ENCODE data around the gene CHP1. TPM values are rescaled to one million over a fixed set of nuclear protein-coding genes. Genes with fewer than 3 reads are reported as not detected.
"Not testable (repeated sequence)": the region's sequence is repeated elsewhere in the genome, so short reads cannot be mapped to it uniquely, and the experiment has no call there.

CHP1 gene
- total RNA-seq = 71.6 TPM

- ATAC-seq (peak; percentile 100), DNase-seq (ENCODE audit: low spot score) (peak; percentile 98)
- intact Hi-C loops (cut with DNase I) = no loop called here
These were observed at the start of gene CHP1, which contains the start of gene EXD1 for GRCh38 chr15:41230650-41231421. Gene CHP1 (plus strand): TSS chr15:41231268. CDS start chr15:41231383, 115 bp downstream. Gene EXD1 (minus strand): TSS chr15:41230757. CDS start chr15:41226575, 4,182 bp downstream.

GRCh38 chr15:41182266-41182665 is 48.8 kb upstream of the CHP1 start:
- intact Hi-C loops (cut with DNase I) = loop anchor here (10.0 kb wide), 1 partner anchor 277 kb away; no protein-coding TSS in a partner anchor
- ATAC-seq = no peak
- DNase-seq (ENCODE audit: low spot score) = no peak

- DNase-seq (ENCODE audit: low spot score) = no peak
- ATAC-seq = no peak
- intact Hi-C loops (cut with DNase I) = loop anchor here (10.0 kb wide), 1 partner anchor 279 kb away; no protein-coding TSS in a partner anchor
These were observed 47.5 kb upstream of the CHP1 start for GRCh38 chr15:41183581-41183980.

- no peak for ATAC-seq
- intact Hi-C loops (cut with DNase I) = no loop called here
- DNase-seq (ENCODE audit: low spot score) = no peak
These were observed 36.6 kb upstream of the CHP1 start for GRCh38 chr15:41194444-41194843.

GRCh38 chr15:41199470-41199869 is 31.6 kb upstream of the CHP1 start:
- DNase-seq (ENCODE audit: low spot score) (no peak), ATAC-seq (no peak)
- intact Hi-C loops (cut with DNase I) = no loop called here

GRCh38 chr15:41203395-41203794 is 27.7 kb upstream of the CHP1 start:
- DNase-seq (ENCODE audit: low spot score) (no peak), ATAC-seq (no peak)
- intact Hi-C loops (cut with DNase I) = no loop called here

- ATAC-seq (no peak), DNase-seq (ENCODE audit: low spot score) (no peak)
- intact Hi-C loops (cut with DNase I) = no loop called here
These were observed 25.8 kb upstream of the CHP1 start for GRCh38 chr15:41205315-41205714.

- no peak for DNase-seq (ENCODE audit: low spot score)
- ATAC-seq = no peak
- intact Hi-C loops (cut with DNase I) = no loop called here
These were observed 23.2 kb upstream of the CHP1 start for GRCh38 chr15:41207687-41208448.

- DNase-seq (ENCODE audit: low spot score) (no peak), ATAC-seq (no peak)
- intact Hi-C loops (cut with DNase I) = no loop called here
These were observed 15.4 kb upstream of the CHP1 start for GRCh38 chr15:41215708-41216107.

- intact Hi-C loops (cut with DNase I) = no loop called here
- no peak for DNase-seq (ENCODE audit: low spot score)
- ATAC-seq = no peak
These were observed 12.2 kb upstream of the CHP1 start for GRCh38 chr15:41218851-41219250.

- intact Hi-C loops (cut with DNase I) = no loop called here
- ATAC-seq (no peak), DNase-seq (ENCODE audit: low spot score) (no peak)
These were observed 11.7 kb upstream of the CHP1 start for GRCh38 chr15:41219381-41219780.

- no peak for DNase-seq (ENCODE audit: low spot score)
- intact Hi-C loops (cut with DNase I) = no loop called here
These were observed 771 bp upstream of the CHP1 start for GRCh38 chr15:41230345-41230649.

GRCh38 chr15:41231422-41232226 is 556 bp downstream of the CHP1 start:
- DNase-seq (ENCODE audit: low spot score) (no peak), ATAC-seq (peak; percentile 74)
- intact Hi-C loops (cut with DNase I) = no loop called here

More at GRCh38 chr15:41230345-41230649, 771 bp upstream of the CHP1 start:
- ATAC-seq = no peak

- intact Hi-C loops (cut with DNase I) = no loop called here
- no peak for DNase-seq (ENCODE audit: low spot score)
These were observed 2.3 kb downstream of the CHP1 start for GRCh38 chr15:41233367-41233771.

GRCh38 chr15:41235228-41235627 is 4.2 kb downstream of the CHP1 start:
- DNase-seq (ENCODE audit: low spot score); intact Hi-C loops (cut with DNase I); ATAC-seq: not testable (repeated sequence)

More at GRCh38 chr15:41233367-41233771, 2.3 kb downstream of the CHP1 start:
- no peak for ATAC-seq

- DNase-seq (ENCODE audit: low spot score) (no peak), ATAC-seq (no peak)
- intact Hi-C loops (cut with DNase I) = no loop called here
These were observed 4.9 kb downstream of the CHP1 start for GRCh38 chr15:41235929-41236328.

- intact Hi-C loops (cut with DNase I) = no loop called here
- DNase-seq (ENCODE audit: low spot score) (no peak), ATAC-seq (no peak)
These were observed 7.0 kb downstream of the CHP1 start for GRCh38 chr15:41238100-41238499.

GRCh38 chr15:41241221-41241964 is 10.3 kb downstream of the CHP1 start:
- no peak for DNase-seq (ENCODE audit: low spot score)
- no peak for ATAC-seq
- intact Hi-C loops (cut with DNase I) = no loop called here

GRCh38 chr15:41250745-41251144 is 19.7 kb downstream of the CHP1 start:
- DNase-seq (ENCODE audit: low spot score); ATAC-seq; intact Hi-C loops (cut with DNase I): not testable (repeated sequence)

All from sciatic nerve (tissue), 2 donors.